Activated naive CD4-positive, alpha-beta T cell treated with anti-CD3 and anti-CD28 coated beads, Interleukin-2, amount 50 U/mL, for 24 hours (primary cell): ENCODE measurements around the gene TARM1.
"Not testable (repeated sequence)": the region's sequence is repeated elsewhere in the genome, so short reads cannot be mapped to it uniquely, and the experiment has no call there.

Experiments
- H3K27ac Mint-ChIP-seq: one replicate; pipeline ENCODE4 v1.8.0; 2021; ENCODE audit warnings: mild to moderate bottlenecking, mixed read lengths
- H3K27me3 Mint-ChIP-seq: one replicate; pipeline ENCODE4 v1.8.0; 2021; ENCODE audit warnings: mixed read lengths
- H3K36me3 Mint-ChIP-seq: one replicate; pipeline ENCODE4 v1.8.0; 2021; ENCODE audit warnings: mixed read lengths
- H3K4me1 Mint-ChIP-seq: one replicate; pipeline ENCODE4 v1.8.0; 2021; ENCODE audit warnings: mixed read lengths
- H3K4me3 Mint-ChIP-seq: one replicate; pipeline ENCODE4 v1.8.0; 2021; ENCODE audit warnings: mild to moderate bottlenecking, mixed read lengths
- H3K9me3 Mint-ChIP-seq: one replicate; pipeline ENCODE4 v1.8.0; 2021; ENCODE audit warnings: mixed read lengths

The TARM1 gene

GRCh38 chr19:54073829-54074228 is 7.3 kb downstream of the TARM1 start:
- Mint-ChIP-seq H3K36me3 (no peaks in the 10 kb centered on the region), H3K27ac (no peak overlapping the region), H3K9me3 (no peaks in the 10 kb centered on the region), H3K4me1 (no peaks in the 10 kb centered on the region), H3K4me3 (no peak overlapping the region), H3K27me3 (no peaks in the 10 kb centered on the region)

- Mint-ChIP-seq H3K4me1 (no peaks in the 10 kb centered on the region), H3K36me3 (no peaks in the 10 kb centered on the region), H3K4me3 (no peak overlapping the region), H3K27me3 (peaks cover 4% of the 10 kb centered on the region), H3K27ac (no peak overlapping the region), H3K9me3 (no peaks in the 10 kb centered on the region)
Observed at GRCh38 chr19:54069470-54069869, 11.7 kb downstream of the TARM1 start.

GRCh38 chr19:54063350-54064116 is 17.6 kb downstream of the TARM1 start, which contains the start of gene VSTM1:
Gene VSTM1 (minus strand): TSS chr19:54063897. CDS start chr19:54063777, 120 bp downstream.
- Mint-ChIP-seq H3K9me3 (no peaks in the 10 kb centered on the region), H3K4me3 (no peak within 1 kb of the TSS), H3K27ac (no peak within 1 kb of the TSS), H3K27me3 (peaks cover 4% of the 10 kb centered on the region), H3K4me1 (no peaks in the 10 kb centered on the region), H3K36me3 (no peaks in the 10 kb centered on the region)

GRCh38 chr19:54062643-54063042 is 18.5 kb downstream of the TARM1 start:
- Mint-ChIP-seq H3K9me3 (no peaks in the 10 kb centered on the region), H3K27ac (no peak overlapping the region), H3K36me3 (no peaks in the 10 kb centered on the region), H3K4me3 (no peak overlapping the region), H3K27me3 (peaks cover 4% of the 10 kb centered on the region), H3K4me1 (no peaks in the 10 kb centered on the region)

GRCh38 chr19:54047616-54048015 is 33.5 kb downstream of the TARM1 start:
- peaks cover 18% of the 10 kb centered on the region for H3K27me3 Mint-ChIP-seq
- H3K36me3 Mint-ChIP-seq, result no peaks in the 10 kb centered on the region
- no peaks in the 10 kb centered on the region for H3K4me1 Mint-ChIP-seq

GRCh38 chr19:54045771-54046170 is 35.4 kb downstream of the TARM1 start:
- Mint-ChIP-seq H3K4me3 (no peak overlapping the region), H3K9me3 (no peaks in the 10 kb centered on the region), H3K27me3 (peaks cover 19% of the 10 kb centered on the region), H3K27ac (no peak overlapping the region), H3K4me1 (no peaks in the 10 kb centered on the region), H3K36me3 (no peaks in the 10 kb centered on the region)

More at GRCh38 chr19:54047616-54048015, 33.5 kb downstream of the TARM1 start:
- no peak overlapping the region for H3K4me3 Mint-ChIP-seq
- H3K9me3 Mint-ChIP-seq, result no peaks in the 10 kb centered on the region
- no peak overlapping the region for H3K27ac Mint-ChIP-seq

GRCh38 chr19:54042989-54043388 is 38.2 kb downstream of the TARM1 start:
- H3K9me3 Mint-ChIP-seq, result no peaks in the 10 kb centered on the region
- no peaks in the 10 kb centered on the region for H3K4me1 Mint-ChIP-seq
- no peak overlapping the region for H3K4me3 Mint-ChIP-seq
- H3K27ac Mint-ChIP-seq, result no peak overlapping the region
- peaks cover 18% of the 10 kb centered on the region for H3K27me3 Mint-ChIP-seq
- no peaks in the 10 kb centered on the region for H3K36me3 Mint-ChIP-seq

- Mint-ChIP-seq H3K27ac (no peak overlapping the region), H3K36me3 (no peaks in the 10 kb centered on the region), H3K4me3 (no peak overlapping the region), H3K27me3 (peaks cover 21% of the 10 kb centered on the region), H3K9me3 (no peaks in the 10 kb centered on the region), H3K4me1 (no peaks in the 10 kb centered on the region)
Observed at GRCh38 chr19:54041969-54042606, 39.1 kb downstream of the TARM1 start.

GRCh38 chr19:54040003-54040402 is 41.2 kb downstream of the TARM1 start:
- Mint-ChIP-seq H3K27ac (no peak overlapping the region), H3K36me3 (no peaks in the 10 kb centered on the region), H3K27me3 (peaks cover 19% of the 10 kb centered on the region), H3K4me1 (no peaks in the 10 kb centered on the region), H3K9me3 (no peaks in the 10 kb centered on the region), H3K4me3 (no peak overlapping the region)

- H3K4me1 Mint-ChIP-seq, H3K9me3 Mint-ChIP-seq, H3K36me3 Mint-ChIP-seq, H3K4me3 Mint-ChIP-seq, H3K27ac Mint-ChIP-seq: not testable (repeated sequence)
- peaks cover 12% of the 10 kb centered on the region for H3K27me3 Mint-ChIP-seq
Observed at GRCh38 chr19:54036542-54036941, 44.6 kb downstream of the TARM1 start.

GRCh38 chr19:54035215-54036178 is 45.7 kb downstream of the TARM1 start:
- H3K36me3 Mint-ChIP-seq, result no peaks in the 10 kb centered on the region
- H3K9me3 Mint-ChIP-seq, result no peaks in the 10 kb centered on the region
- H3K27ac Mint-ChIP-seq, result no peak overlapping the region
- H3K27me3 Mint-ChIP-seq, result peaks cover 19% of the 10 kb centered on the region
- no peaks in the 10 kb centered on the region for H3K4me1 Mint-ChIP-seq
- H3K4me3 Mint-ChIP-seq, result no peak overlapping the region

- Mint-ChIP-seq H3K36me3 (no peaks in the 10 kb centered on the region), H3K27ac (no peak overlapping the region), H3K27me3 (peaks cover 20% of the 10 kb centered on the region), H3K4me3 (no peak overlapping the region), H3K9me3 (no peaks in the 10 kb centered on the region), H3K4me1 (peaks cover 4% of the 10 kb centered on the region)
Observed at GRCh38 chr19:54030895-54031586, 50.1 kb downstream of the TARM1 start.

- no peak overlapping the region for H3K27ac Mint-ChIP-seq
- H3K36me3 Mint-ChIP-seq, result no peaks in the 10 kb centered on the region
- H3K4me3 Mint-ChIP-seq, result no peak overlapping the region
- H3K9me3 Mint-ChIP-seq, result no peaks in the 10 kb centered on the region
- peaks cover 4% of the 10 kb centered on the region for H3K4me1 Mint-ChIP-seq
- peaks cover 16% of the 10 kb centered on the region for H3K27me3 Mint-ChIP-seq
Observed at GRCh38 chr19:54029930-54030490, 51.2 kb downstream of the TARM1 start.

GRCh38 chr19:54029301-54029700 is 51.9 kb downstream of the TARM1 start:
- no peak overlapping the region for H3K27ac Mint-ChIP-seq
- H3K4me1 Mint-ChIP-seq, result peaks cover 4% of the 10 kb centered on the region
- H3K27me3 Mint-ChIP-seq, result peaks cover 16% of the 10 kb centered on the region
- no peaks in the 10 kb centered on the region for H3K36me3 Mint-ChIP-seq
- no peak overlapping the region for H3K4me3 Mint-ChIP-seq
- no peaks in the 10 kb centered on the region for H3K9me3 Mint-ChIP-seq

GRCh38 chr19:54026656-54027055 is 54.5 kb downstream of the TARM1 start:
- no peak overlapping the region for H3K4me3 Mint-ChIP-seq
- H3K4me1 Mint-ChIP-seq, result peaks cover 4% of the 10 kb centered on the region
- no peaks in the 10 kb centered on the region for H3K9me3 Mint-ChIP-seq
- no peak overlapping the region for H3K27ac Mint-ChIP-seq
- H3K27me3 Mint-ChIP-seq, result peaks cover 28% of the 10 kb centered on the region
- no peaks in the 10 kb centered on the region for H3K36me3 Mint-ChIP-seq
